ENCODE data around the gene SYTL2. TPM values are rescaled to one million over a fixed set of nuclear protein-coding genes. Genes with fewer than 3 reads are reported as not detected.

Gene SYTL2
- total and polyA plus RNA-seq, 5 donors: 4.3 to 7.3 (median 5.7) TPM

DNA sequence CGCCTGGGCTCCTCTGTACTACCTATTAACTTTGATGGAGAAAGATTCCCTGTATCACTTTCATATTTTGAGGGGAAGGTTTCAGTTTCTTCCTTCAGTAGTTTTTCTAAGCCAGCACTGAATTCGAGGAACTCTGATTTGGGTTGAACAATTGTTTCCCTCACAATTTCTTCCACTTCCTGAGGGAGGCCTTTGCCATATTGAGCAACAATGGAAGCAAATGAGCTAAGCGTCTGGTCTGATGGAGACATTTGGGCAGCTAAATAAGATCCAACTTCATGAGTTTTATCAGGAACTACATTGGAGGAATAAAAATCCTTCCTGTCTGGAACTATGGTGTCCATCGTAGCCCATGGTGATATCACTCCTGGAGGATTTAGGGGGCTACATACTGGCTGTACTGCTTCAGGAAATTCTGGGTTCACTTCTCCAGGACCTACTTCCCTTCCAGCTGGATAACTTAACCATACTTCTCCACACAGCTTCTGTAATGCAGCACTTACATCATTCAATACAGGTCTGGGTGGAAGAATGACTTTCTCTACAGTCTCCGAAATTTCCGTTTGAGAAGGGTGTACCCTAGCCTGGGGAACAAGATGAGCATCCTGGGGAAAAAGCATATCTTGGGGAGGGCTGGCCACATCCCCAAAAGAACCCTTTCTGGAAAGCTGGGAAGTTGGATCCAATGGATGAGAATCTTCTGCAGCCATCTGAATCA is 86.0 kb downstream of the SYTL2 start:
- H3K27ac ChIP-seq (ENCODE audit: low read length): peak overlapping the region; percentile 42
- H3K4me1 ChIP-seq (ENCODE audit: control insufficient read depth, insufficient read depth, low read length): no peaks in the 10 kb centered on the region
- ATAC-seq (peak; percentile 68 to 78), DNase-seq (no peak)
- no peaks in the 10 kb centered on the region for H3K9me3 ChIP-seq (ENCODE audit: control insufficient read depth, low read length)
- no peak overlapping the region for H3K4me3 ChIP-seq (ENCODE audit: low read length)
- intact Hi-C loops (cut with DNase I): no loop called here
- 55% methylated on average over 6 of the region's 6 CpGs for WGBS
- no peaks in the 10 kb centered on the region for H3K27me3 ChIP-seq (ENCODE audit: control insufficient read depth, insufficient read depth)

DNA sequence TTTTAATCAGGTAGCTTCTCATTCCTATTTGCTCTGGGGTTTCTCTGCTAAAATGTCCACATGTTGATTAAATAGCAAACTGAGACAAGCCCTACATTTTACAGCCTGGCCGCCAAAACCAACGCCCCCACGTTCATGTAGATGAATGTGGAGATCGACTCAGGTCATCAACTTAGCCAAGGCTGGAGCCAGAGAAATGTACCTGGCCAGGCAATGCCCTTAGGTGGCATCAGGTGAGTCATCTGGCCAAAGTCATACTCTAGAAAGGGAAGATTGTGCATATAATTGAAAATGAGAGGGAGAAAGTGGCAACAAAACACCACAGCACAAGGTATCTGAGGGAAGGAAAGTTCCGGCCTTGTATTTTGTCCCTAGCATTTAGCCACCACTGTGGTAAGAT is 87.9 kb downstream of the SYTL2 start:
- H3K9me3 ChIP-seq (ENCODE audit: control insufficient read depth, low read length): no peaks in the 10 kb centered on the region
- no peak overlapping the region for H3K27ac ChIP-seq (ENCODE audit: low read length)
- no peak for ATAC-seq
- intact Hi-C loops (cut with DNase I): no loop called here
- DNase-seq: no peak
- H3K4me1 ChIP-seq (ENCODE audit: control insufficient read depth, insufficient read depth, low read length): no peaks in the 10 kb centered on the region
- H3K4me3 ChIP-seq (ENCODE audit: low read length): no peak overlapping the region
- 91% methylated on average over 5 of the region's 5 CpGs for WGBS
- H3K27me3 ChIP-seq (ENCODE audit: control insufficient read depth, insufficient read depth): no peaks in the 10 kb centered on the region

DNA sequence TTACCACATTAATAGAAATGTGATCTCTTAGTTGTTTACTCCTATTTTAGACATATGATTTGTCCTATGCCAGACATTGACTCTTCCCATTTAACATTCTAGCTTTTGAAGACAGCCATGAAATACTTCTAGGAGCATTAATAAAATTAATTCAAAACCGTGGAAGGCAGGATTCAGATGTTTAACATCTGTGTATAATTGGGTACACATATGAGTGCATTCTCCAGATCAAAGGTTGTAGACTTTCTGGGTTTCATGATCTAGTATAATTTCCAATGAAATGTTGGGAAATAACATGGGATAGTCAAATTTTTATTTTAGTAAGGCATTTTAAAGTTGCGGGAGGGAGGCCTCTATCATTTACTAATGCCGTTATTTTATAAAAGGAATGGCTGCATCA is 89.8 kb downstream of the SYTL2 start:
- 95% methylated on average over 3 of the region's 3 CpGs for WGBS

DNA sequence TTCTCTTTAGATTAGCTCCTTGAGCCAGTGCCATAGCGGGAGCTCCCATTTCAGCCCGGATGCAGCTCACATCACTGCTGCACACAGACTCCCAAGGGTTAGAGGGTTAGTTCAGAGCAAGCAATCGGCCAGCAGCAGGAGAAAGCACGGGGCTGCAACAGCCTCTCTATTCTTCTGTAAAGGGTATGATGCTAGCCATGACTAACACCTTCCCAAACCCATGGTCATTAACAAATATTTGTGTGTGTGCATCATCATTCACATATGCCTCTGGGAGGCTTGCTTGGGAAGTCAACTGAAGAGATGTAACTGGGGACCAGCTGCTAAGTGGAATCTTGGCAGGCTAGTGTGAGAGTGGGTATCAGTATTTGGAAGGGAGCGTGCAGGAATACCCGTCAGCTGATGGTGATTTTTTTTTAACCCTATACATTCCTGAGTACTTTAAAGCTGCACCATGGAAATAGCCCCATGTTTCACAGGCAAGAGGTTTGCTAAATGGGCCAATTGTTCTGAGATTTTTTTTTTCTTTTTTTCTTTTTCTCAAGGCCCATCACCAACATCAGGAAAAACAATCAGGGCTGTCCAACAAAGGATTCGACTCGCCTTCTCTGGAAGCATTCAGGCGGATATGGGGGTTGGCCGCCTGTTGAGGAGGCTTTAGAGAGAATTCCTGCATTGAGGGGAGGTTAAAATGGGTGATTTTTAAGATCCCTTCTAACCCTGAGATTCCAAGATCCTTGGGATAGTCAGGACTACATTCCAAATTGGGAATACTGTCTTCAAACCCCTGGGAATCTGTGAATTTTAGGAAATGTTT is 91.7 kb downstream of the SYTL2 start:
- intact Hi-C loops (cut with DNase I): no loop called here
- Histone ChIP-seq H3K9me3 (ENCODE audit: control insufficient read depth, low read length) (no peaks in the 10 kb centered on the region), H3K4me3 (ENCODE audit: low read length) (peak overlapping the region; percentile 34), H3K4me1 (ENCODE audit: control insufficient read depth, insufficient read depth, low read length) (no peaks in the 10 kb centered on the region), H3K27ac (ENCODE audit: low read length) (peak overlapping the region; percentile 37), H3K27me3 (ENCODE audit: control insufficient read depth, insufficient read depth) (no peaks in the 10 kb centered on the region)
- WGBS: 22% methylated on average over 10 of the region's 10 CpGs
- DNase-seq: peak; percentile 55 to 72 (median 61)
- ATAC-seq: peak; percentile 93 to 98

More for the DNA sequence above, 89.8 kb downstream of the SYTL2 start:
- no peak for ATAC-seq
- no peaks in the 10 kb centered on the region for H3K9me3 ChIP-seq (ENCODE audit: control insufficient read depth, low read length)
- H3K27ac ChIP-seq (ENCODE audit: low read length): no peak overlapping the region
- no peaks in the 10 kb centered on the region for H3K27me3 ChIP-seq (ENCODE audit: control insufficient read depth, insufficient read depth)
- no peaks in the 10 kb centered on the region for H3K4me1 ChIP-seq (ENCODE audit: control insufficient read depth, insufficient read depth, low read length)
- H3K4me3 ChIP-seq (ENCODE audit: low read length): no peak overlapping the region
- DNase-seq: no peak
- intact Hi-C loops (cut with DNase I): no loop called here

DNA sequence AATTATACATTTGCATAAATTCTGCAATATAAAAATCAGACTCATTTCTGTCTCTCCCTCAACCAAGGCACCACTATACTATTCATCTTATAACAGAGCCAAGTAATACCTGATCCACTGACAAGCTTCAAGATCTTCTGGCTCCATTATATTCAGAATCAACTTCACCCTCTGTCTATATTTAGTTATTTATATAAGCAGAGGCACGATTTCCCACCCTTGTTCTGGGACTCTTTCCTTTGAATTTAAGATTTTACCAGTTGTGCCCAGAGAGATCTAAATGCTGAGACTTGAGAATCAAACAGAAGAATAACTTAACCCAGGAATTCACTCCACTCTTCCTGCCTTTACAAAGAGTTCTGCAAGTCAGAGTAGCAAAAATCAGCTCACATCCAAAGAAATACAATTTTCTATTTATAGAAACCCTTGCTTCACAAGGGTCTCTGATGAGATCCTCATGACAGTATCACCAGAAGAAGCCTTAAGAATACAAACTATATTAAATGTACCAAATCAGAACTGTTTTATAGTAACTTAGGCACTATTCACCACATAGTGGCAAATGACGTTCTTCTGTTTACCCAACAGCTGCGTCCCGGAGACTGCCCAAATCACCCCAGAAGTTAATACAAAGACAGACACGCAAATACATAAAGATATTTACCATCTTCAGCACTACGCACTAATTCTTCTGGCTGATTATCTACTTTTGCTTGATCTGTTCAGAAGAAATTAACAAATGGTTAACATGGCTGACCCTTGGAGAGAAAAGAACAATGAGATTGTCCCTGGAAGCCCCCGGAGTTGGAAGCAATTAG is 92.6 kb downstream of the SYTL2 start:
- DNase-seq (no peak), ATAC-seq (peak in 1 of 2 donors; percentile 20)
- Histone ChIP-seq H3K27me3 (ENCODE audit: control insufficient read depth, insufficient read depth) (no peaks in the 10 kb centered on the region), H3K9me3 (ENCODE audit: control insufficient read depth, low read length) (no peaks in the 10 kb centered on the region), H3K4me1 (ENCODE audit: control insufficient read depth, insufficient read depth, low read length) (no peaks in the 10 kb centered on the region), H3K4me3 (ENCODE audit: low read length) (peak overlapping the region; percentile 34), H3K27ac (ENCODE audit: low read length) (no peak overlapping the region)
- WGBS: 43% methylated on average over 7 of the region's 7 CpGs
- intact Hi-C loops (cut with DNase I): no loop called here

DNA sequence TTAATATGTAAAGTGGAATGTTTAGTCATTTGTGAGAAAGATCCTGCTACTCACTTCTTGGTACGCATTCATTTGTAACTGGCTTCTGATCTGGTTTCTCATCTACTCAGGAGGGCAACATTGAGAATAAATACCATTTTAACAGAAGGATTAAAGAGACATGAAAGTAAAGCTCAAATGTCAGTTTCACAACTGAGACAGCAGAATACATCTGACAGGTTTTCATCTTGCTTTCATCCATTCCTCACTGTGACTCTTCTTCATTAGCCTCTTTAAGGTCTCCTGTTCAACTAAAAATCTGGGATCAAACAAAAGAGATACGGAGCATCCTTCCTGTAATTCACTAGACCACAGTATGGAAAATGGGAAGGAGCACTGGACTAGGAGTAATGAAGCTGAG is 93.5 kb downstream of the SYTL2 start:
- Histone ChIP-seq H3K4me1 (ENCODE audit: control insufficient read depth, insufficient read depth, low read length) (no peaks in the 10 kb centered on the region), H3K4me3 (ENCODE audit: low read length) (no peak overlapping the region), H3K9me3 (ENCODE audit: control insufficient read depth, low read length) (no peaks in the 10 kb centered on the region), H3K27ac (ENCODE audit: low read length) (no peak overlapping the region), H3K27me3 (ENCODE audit: control insufficient read depth, insufficient read depth) (no peaks in the 10 kb centered on the region)
- intact Hi-C loops (cut with DNase I): no loop called here
- ATAC-seq (no peak), DNase-seq (no peak)
- WGBS: 72% methylated on average over 2 of the region's 2 CpGs

DNA sequence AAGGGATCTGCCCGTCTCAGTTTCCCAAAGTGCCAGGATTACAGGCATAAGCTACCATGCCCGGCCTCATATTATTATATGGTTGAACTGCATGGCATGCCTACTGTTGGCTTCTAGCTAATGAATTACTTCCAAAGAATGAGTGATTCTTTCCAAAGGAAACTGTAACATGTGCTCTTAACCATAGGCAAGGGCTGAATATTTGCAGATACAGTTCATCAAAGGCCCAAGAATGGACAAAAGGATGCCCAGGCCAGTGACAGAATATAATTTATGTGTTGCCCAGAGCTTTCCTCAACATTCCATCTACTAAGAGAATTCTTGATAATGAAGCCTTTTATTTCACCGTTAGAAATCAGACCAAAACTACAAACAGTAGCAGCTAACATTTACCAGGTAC is 98.0 kb downstream of the SYTL2 start:
- ATAC-seq (no peak), DNase-seq (no peak)
- Histone ChIP-seq H3K27ac (ENCODE audit: low read length) (no peak overlapping the region), H3K4me1 (ENCODE audit: control insufficient read depth, insufficient read depth, low read length) (no peaks in the 10 kb centered on the region), H3K4me3 (ENCODE audit: low read length) (no peak overlapping the region), H3K27me3 (ENCODE audit: control insufficient read depth, insufficient read depth) (no peaks in the 10 kb centered on the region), H3K9me3 (ENCODE audit: control insufficient read depth, low read length) (no peaks in the 10 kb centered on the region)
- intact Hi-C loops (cut with DNase I): no loop called here
- 86% methylated on average over 3 of the region's 3 CpGs for WGBS

DNA sequence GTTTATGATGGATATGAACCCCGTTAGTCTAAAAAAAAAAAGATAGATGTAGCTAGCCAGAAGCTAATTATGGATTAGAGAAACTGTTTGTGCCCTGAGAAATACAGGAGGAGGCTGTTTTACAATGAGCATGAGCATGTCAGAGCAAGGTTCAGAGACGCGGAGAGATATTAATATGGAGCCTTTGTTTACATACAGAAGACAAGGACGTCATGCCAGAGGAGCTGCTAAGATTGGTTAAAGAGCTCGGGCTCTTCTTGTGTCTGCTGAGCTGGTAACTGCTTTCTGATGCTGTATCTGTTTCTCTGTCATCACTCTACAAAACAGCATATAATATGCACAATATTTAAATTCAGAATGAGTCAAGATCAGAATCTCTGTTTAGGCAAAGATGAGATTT is 100.0 kb downstream of the SYTL2 start:
- no peaks in the 10 kb centered on the region for H3K9me3 ChIP-seq (ENCODE audit: control insufficient read depth, low read length)
- no peaks in the 10 kb centered on the region for H3K4me1 ChIP-seq (ENCODE audit: control insufficient read depth, insufficient read depth, low read length)
- H3K4me3 ChIP-seq (ENCODE audit: low read length): no peak overlapping the region
- H3K27me3 ChIP-seq (ENCODE audit: control insufficient read depth, insufficient read depth): no peaks in the 10 kb centered on the region
- no peak overlapping the region for H3K27ac ChIP-seq (ENCODE audit: low read length)
- intact Hi-C loops (cut with DNase I): no loop called here
- ATAC-seq (no peak), DNase-seq (no peak)
- 65% methylated on average over 5 of the region's 5 CpGs for WGBS

DNA sequence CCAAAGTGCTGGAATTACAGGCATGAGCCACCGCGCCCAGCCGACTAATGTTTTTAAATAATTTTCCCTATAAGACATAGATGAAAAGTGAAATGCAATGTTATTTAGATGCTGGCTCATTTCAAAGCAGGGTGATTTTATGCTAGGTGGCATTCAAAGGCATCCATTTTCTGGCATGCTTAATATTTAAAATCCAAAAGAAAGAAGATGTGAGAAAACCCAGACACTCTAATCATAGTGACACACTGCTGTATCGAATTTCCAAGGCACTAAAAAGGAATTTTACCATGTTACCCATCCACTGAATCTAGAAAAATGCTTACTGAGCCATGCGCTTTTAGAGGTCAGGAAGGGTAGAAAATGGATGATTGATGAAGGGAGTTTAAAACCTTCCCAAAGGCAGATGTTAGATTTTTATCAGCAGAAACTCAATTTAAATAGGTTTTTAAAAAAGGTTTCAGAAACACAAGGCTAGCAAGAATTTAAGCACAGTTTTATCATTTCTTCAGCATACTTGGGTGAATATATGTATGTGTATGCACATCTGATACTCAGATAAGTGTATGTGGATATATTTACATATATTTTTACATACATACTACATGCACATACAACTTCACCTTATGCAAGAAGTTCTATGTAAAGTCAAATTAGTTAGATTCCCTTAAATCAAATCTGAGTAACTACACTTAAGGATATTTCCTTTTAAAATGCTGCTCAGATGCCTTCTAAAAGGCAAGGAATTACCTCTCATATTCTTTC is 100.8 kb downstream of the SYTL2 start:
- Histone ChIP-seq H3K9me3 (ENCODE audit: control insufficient read depth, low read length) (no peaks in the 10 kb centered on the region), H3K27ac (ENCODE audit: low read length) (no peak overlapping the region), H3K27me3 (ENCODE audit: control insufficient read depth, insufficient read depth) (no peaks in the 10 kb centered on the region), H3K4me1 (ENCODE audit: control insufficient read depth, insufficient read depth, low read length) (no peaks in the 10 kb centered on the region), H3K4me3 (ENCODE audit: low read length) (no peak overlapping the region)
- 90% methylated on average over 5 of the region's 5 CpGs for WGBS
- intact Hi-C loops (cut with DNase I): no loop called here
- ATAC-seq: no peak
- DNase-seq: no peak

DNA sequence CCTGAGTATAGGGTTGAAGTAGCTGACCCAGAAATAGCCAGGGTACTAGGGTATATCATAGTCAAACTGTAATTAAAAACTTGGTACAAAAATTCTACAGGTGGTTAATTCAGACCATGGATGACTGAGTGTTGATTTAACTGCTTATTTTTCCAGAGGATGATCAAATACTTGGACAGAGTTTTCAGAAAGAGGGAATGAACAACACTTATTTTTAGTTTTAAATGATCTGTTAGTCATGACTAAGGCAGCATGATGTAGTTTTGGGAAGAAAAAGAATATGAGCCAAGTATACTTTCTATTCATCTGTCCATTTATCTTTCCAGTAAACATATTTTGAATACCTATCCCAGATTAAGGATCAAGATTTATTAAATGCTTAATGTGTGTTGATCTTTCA is 105.1 kb downstream of the SYTL2 start:
- Histone ChIP-seq H3K27ac (ENCODE audit: low read length) (no peak overlapping the region), H3K27me3 (ENCODE audit: control insufficient read depth, insufficient read depth) (no peaks in the 10 kb centered on the region), H3K4me3 (ENCODE audit: low read length) (no peak overlapping the region), H3K9me3 (ENCODE audit: control insufficient read depth, low read length) (no peaks in the 10 kb centered on the region), H3K4me1 (ENCODE audit: control insufficient read depth, insufficient read depth, low read length) (no peaks in the 10 kb centered on the region)
- ATAC-seq: no peak
- intact Hi-C loops (cut with DNase I): no loop called here
- DNase-seq: no peak
